HepG2 (cell line): ENCODE measurements around the gene VCX2. TPM values are rescaled to one million over a fixed set of nuclear protein-coding genes. Genes with fewer than 3 reads are reported as not detected.

Source experiments
- ATAC-seq: fragments of 200-7000 bp; cut with Tn5 transposase; 3 replicates; pipeline ENCODE4 v1.9.1; 2020; ENCODE audit warnings: mild to moderate bottlenecking, moderate library complexity
- BruUV-seq: library from RNA; stranded (reverse); fragments of 400-500 nt; replicated peaks from 2 replicates; lab custom pipeline; 2021; lab: Mats Ljungman, UMichigan
- CTCF ChIA-PET: fragments of 300-600 bp; formaldehyde crosslinking; extraction: SDS; loops from one replicate; lab custom pipeline; 2021; ENCODE audit warnings: low total read pairs, inconsistent platforms, low intra/inter-chr PET ratio; lab: Yijun Ruan, JAX
- POLR2A ChIA-PET: fragments of 350-600 bp; sonication (Branson Sonifier 250); formaldehyde crosslinking; loops from one replicate; lab custom pipeline; 2020; ENCODE audit warnings: antibody characterized with exemption, inconsistent platforms; lab: Yijun Ruan, JAX
- DNase-seq: peaks from one replicate; pipeline ENCODE4 v3.0.0-alpha.2; 2015; ENCODE audit warnings: low spot score
- FAIRE-seq: peaks from 3 replicates; lab custom pipeline; 2011; peaks lifted over from hg19 to GRCh38; lab: Jason Lieb, UNC
- H2AFZ ChIP-seq: one replicate; pipeline ENCODE4 v1.6.1; 2011; ENCODE audit warnings: low read length, inconsistent platforms
- H3K27ac ChIP-seq: fragments of 300-600 bp; 3 replicates; pipeline ENCODE4 v1.8.0; 2011; ENCODE audit warnings: mixed run types, mild to moderate bottlenecking, mixed read lengths, low read length, inconsistent platforms; ENCODE audit not compliant: insufficient read depth; ENCODE audit errors: extremely low read length
- H3K27me3 ChIP-seq, 2 experiments: fragments of 200-600 bp in 1 of 2; 2 replicates in 1 of 2; 3 replicates in 1 of 2; pipeline versions ENCODE4 v1.6.0 to v1.8.0; 2011; ENCODE audit warnings: low read length in 2 of 2, mild to moderate bottlenecking in 2 of 2, moderate library complexity in 2 of 2, inconsistent platforms in 1 of 2; ENCODE audit not compliant: insufficient read depth in 2 of 2, control insufficient read depth in 1 of 2
- H3K36me3 ChIP-seq, 2 experiments: fragments of 200-600 bp in 1 of 2; replicated peaks in 1 of 2; 2 replicates in 1 of 2; 3 replicates in 1 of 2; pipeline versions ENCODE4 v1.5.1 to v1.8.0; 2011; ENCODE audit warnings: low read length in 2 of 2, inconsistent platforms in 1 of 2; ENCODE audit not compliant: insufficient read depth in 2 of 2, control insufficient read depth in 1 of 2
- H3K4me1 ChIP-seq: 2 replicates; pipeline ENCODE4 v1.5.1; 2012; ENCODE audit warnings: low read length, inconsistent platforms; ENCODE audit not compliant: insufficient read depth
- H3K4me2 ChIP-seq: 2 replicates; pipeline ENCODE4 v1.6.0; 2011; ENCODE audit warnings: low read depth, low read length, inconsistent platforms
- H3K4me3 ChIP-seq, 3 experiments: fragments of 200-600 bp in 1 of 3; sonication (generic), shearing (Covaris generic) in 1 of 3; replicated peaks in 1 of 3; 2 replicates each; pipeline ENCODE4 v1.5.1; 2011 to 2016; ENCODE audit warnings: low read length in 3 of 3, inconsistent platforms in 2 of 3, low read depth in 2 of 3, mild to moderate bottlenecking in 2 of 3, control low read depth in 1 of 3, mixed read lengths in 1 of 3; ENCODE audit not compliant: insufficient read depth in 1 of 3
- H3K79me2 ChIP-seq: one replicate; pipeline ENCODE4 v1.6.1; 2011; ENCODE audit warnings: low read length, inconsistent platforms; ENCODE audit not compliant: insufficient read depth
- H3K9ac ChIP-seq: 2 replicates; pipeline ENCODE4 v1.6.0; 2011; ENCODE audit warnings: mild to moderate bottlenecking, low read depth, low read length, inconsistent platforms; ENCODE audit not compliant: insufficient read depth
- H3K9me3 ChIP-seq: 2 replicates; pipeline ENCODE4 v1.5.1; 2012; ENCODE audit warnings: mild to moderate bottlenecking, low read length
- H4K20me1 ChIP-seq: 2 replicates; pipeline ENCODE4 v1.6.0; 2011; ENCODE audit warnings: inconsistent platforms, mild to moderate bottlenecking, low read length, moderate library complexity; ENCODE audit not compliant: insufficient read depth
- CC2D1A ChIP-seq: sonication (generic); formaldehyde crosslinking; IDR thresholded peaks from 2 replicates; pipeline ENCODE4 v1.8.1; 2023; ENCODE audit warnings: mild to moderate bottlenecking, missing genetic modification reagents
- MEIS1 ChIP-seq: sonication (generic); formaldehyde crosslinking; IDR thresholded peaks from 2 replicates; pipeline ENCODE4 v1.9.0; 2021; ENCODE audit warnings: mild to moderate bottlenecking, missing genetic modification reagents, moderate library complexity, borderline replicate concordance
- MIXL1 ChIP-seq: IDR thresholded peaks from 2 replicates; pipeline ENCODE4 v1.6.1; 2016
- PITX1 ChIP-seq: sonication (generic); formaldehyde crosslinking; IDR thresholded peaks from 2 replicates; pipeline ENCODE4 v1.5.1; 2020; ENCODE audit warnings: mild to moderate bottlenecking, missing genetic modification reagents
- RAD51 ChIP-seq: fragments of 450-650 bp; IDR thresholded peaks from 2 replicates; pipeline ENCODE4 v1.6.1; 2016; ENCODE audit warnings: borderline replicate concordance
- REPIN1 ChIP-seq: sonication (generic); formaldehyde crosslinking; IDR thresholded peaks from 2 replicates; pipeline ENCODE4 v1.8.0; 2022; ENCODE audit warnings: missing genetic modification reagents, low read depth, mild to moderate bottlenecking, borderline replicate concordance
- WGBS: methylation state at CpG from one replicate; pipeline ENCODE4 v1.1.6; 2017; ENCODE audit warnings: low lambda C conversion rate; 5-methylcytosine and 5-hydroxymethylcytosine counted together
- in situ Hi-C: cut with HindIII; loops from 2 replicates; pipeline ENCODE4 v1.10.0; 2017; ENCODE audit warnings: low pct_unique_long_range_greater_than_20kb; ENCODE audit not compliant: extremely low pct_ligation_motif_present
- intact Hi-C: fragments of 100-400 bp; cut with micrococcal nuclease; formaldehyde crosslinking; loops from one replicate; pipeline ENCODE4 v1.10.0; 2022; ENCODE audit not compliant: unreplicated experiment
- polyA plus RNA-seq, 8 experiments: library from polyadenylated mRNA; depleted of rRNA in 3 of 8; stranded (reverse) in 7 of 8; unstranded in 1 of 8; fragments of >200 nt; fragmentation: Illumina TruSeq in 4 of 8; extraction: Trizol in 4 of 8; gene quantifications; 2 replicates each; pipeline versions ENCODE4 v1.2.1 to v1.2.3, GENCODE V29; 2011 to 2016; ENCODE audit warnings: low read depth in 4 of 8, missing spikeins in 1 of 8, mixed read lengths in 1 of 8; ENCODE audit not compliant: insufficient read depth in 1 of 8
- total RNA-seq, 5 experiments: library from RNA; depleted of rRNA; stranded (reverse); fragments of >200 nt; fragmentation: Illumina TruSeq; extraction: Trizol; gene quantifications; 2 replicates each; pipeline ENCODE4 v1.2.3, GENCODE V29; 2016; ENCODE audit warnings: low read depth in 1 of 5
- TF ChIP-seq, protein P1 (sequence below): sonication (generic); formaldehyde crosslinking; IDR thresholded peaks from 2 replicates; pipeline ENCODE4 v1.4.0; 2020; ENCODE audit warnings: missing genetic modification reagents
- TF ChIP-seq, protein P2 (sequence below): sonication (generic); formaldehyde crosslinking; IDR thresholded peaks from 2 replicates; pipeline ENCODE4 v1.4.0; 2020; ENCODE audit warnings: missing genetic modification reagents

The VCX2 gene
- total and polyA plus RNA-seq, 2 of the 13 experiments (the other 11 are each of a cell fraction or from before 2014, with no cell fraction given), result not detected

DNA sequence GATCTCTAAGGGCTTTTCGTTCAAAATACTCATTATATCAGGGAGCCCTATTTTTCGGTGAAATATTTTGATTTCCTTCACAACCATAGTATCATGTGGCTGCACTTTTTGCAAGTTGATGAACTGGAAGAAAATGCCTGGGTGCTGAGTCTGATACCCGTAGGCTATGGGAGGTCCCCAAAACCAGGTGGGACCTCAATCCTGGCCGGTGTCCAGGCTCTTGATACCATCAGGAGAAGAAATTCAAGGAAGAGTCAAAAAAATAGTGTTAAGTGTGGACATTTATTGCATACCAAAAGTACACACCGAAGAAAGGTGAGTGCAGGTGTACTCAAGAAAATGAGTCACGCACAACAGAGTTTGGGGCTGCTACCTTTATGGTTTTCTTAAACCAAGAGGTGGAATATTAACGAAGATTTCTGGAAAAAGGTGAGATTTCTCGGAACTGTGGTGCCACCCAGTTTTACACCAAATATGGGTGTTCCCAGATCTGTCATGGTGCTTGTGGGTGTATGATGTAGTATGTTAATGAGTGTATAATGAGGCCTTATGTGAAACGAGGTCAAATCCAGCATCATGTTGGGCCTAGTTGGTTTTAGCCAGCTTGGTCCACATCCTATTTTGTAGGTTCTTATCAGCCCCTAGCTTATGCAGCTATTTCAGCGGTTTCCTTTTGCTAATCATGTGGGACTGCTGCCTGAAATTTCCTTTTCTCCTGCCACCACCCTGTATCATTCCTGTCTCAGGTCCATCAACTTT is 29.9 kb downstream of the VCX2 start (continued):
- TF ChIP-seq, protein P1, sequence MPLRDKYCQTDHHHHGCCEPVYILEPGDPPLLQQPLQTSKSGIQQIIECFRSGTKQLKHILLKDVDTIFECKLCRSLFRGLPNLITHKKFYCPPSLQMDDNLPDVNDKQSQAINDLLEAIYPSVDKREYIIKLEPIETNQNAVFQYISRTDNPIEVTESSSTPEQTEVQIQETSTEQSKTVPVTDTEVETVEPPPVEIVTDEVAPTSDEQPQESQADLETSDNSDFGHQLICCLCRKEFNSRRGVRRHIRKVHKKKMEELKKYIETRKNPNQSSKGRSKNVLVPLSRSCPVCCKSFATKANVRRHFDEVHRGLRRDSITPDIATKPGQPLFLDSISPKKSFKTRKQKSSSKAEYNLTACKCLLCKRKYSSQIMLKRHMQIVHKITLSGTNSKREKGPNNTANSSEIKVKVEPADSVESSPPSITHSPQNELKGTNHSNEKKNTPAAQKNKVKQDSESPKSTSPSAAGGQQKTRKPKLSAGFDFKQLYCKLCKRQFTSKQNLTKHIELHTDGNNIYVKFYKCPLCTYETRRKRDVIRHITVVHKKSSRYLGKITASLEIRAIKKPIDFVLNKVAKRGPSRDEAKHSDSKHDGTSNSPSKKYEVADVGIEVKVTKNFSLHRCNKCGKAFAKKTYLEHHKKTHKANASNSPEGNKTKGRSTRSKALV (CRISPR knock-in tag), result no peak
- no peak for TF ChIP-seq RAD51
- TF ChIP-seq MIXL1 (CRISPR knock-in tag), result no peak
- TF ChIP-seq, all 625 proteins: peak for 0

DNA sequence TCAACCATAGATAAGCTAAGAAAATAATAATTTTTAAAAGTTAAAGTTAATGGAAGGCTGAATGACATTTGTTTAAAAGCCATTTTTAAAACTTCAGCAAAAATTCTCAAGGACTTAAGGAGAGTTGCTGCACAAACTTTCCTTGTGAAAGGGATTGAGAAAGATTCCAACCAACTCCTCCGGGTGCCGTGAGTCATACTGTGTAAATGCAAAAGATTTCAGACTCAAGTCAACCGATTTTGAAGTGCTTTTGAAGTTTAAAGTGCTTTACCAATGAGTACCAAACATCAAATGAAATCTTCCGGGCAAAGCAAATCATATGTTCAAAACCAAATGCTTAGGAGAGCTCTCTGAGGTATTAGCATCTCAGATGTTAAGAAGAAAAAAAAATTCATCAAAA is 31.4 kb downstream of the VCX2 start:
- Histone ChIP-seq H4K20me1 (no peaks in the 10 kb centered on the region), H3K27ac (no peak overlapping the region), H3K36me3 (no peaks in the 10 kb centered on the region), H3K4me3 (no peak overlapping the region), H2AFZ (no peak overlapping the region), H3K9ac (no peak overlapping the region), H3K79me2 (no peaks in the 10 kb centered on the region), H3K27me3 (no peaks in the 10 kb centered on the region), H3K4me2 (no peak overlapping the region), H3K4me1 (no peaks in the 10 kb centered on the region), H3K9me3 (no peaks in the 10 kb centered on the region)
- CTCF ChIA-PET, result no interaction called here
- no peak for FAIRE-seq
- POLR2A ChIA-PET, result no interaction called here
- no TSS peak for BruUV-seq
- TF ChIP-seq REPIN1 (CRISPR knock-in tag) (no peak), PITX1 (CRISPR knock-in tag) (no peak), CC2D1A (CRISPR knock-in tag) (no peak), MEIS1 (CRISPR knock-in tag) (no peak)
- TF ChIP-seq, protein P2, sequence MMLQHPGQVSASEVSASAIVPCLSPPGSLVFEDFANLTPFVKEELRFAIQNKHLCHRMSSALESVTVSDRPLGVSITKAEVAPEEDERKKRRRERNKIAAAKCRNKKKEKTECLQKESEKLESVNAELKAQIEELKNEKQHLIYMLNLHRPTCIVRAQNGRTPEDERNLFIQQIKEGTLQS, result no peak
- no peak for ATAC-seq
- no peak for DNase-seq
- WGBS, result 27% methylated on average over 4 of the region's 4 CpGs
- intact Hi-C loops, result no loop called here
- in situ Hi-C loops, result no loop called here
